Esophagus muscularis mucosa (tissue), 4 donors: ENCODE data around the gene ANKRD22. TPM values are rescaled to one million over a fixed set of nuclear protein-coding genes. Genes with fewer than 3 reads are reported as not detected.

Experiments used
- DNase-seq: peaks from one replicate; pipeline ENCODE4 v3.0.0-alpha.2; 2017; ENCODE audit errors: extremely low spot score
- H3K27ac ChIP-seq, 4 donors: fragments of 200-600 bp; sonication (generic); replicated peaks in 1 of 4; 1 replicate in 3 of 4; 2 replicates in 1 of 4; pipeline ENCODE4 v1.5.1; 2016 to 2019; ENCODE audit warnings: mild to moderate bottlenecking in 1 of 4
- H3K27me3 ChIP-seq, 4 donors: fragments of 200-600 bp; sonication (generic); one replicate each; pipeline versions ENCODE4 v1.5.1 to v1.6.0; 2016 to 2019
- H3K36me3 ChIP-seq, 4 donors: fragments of 200-600 bp; sonication (generic); one replicate each; pipeline ENCODE4 v1.5.1; 2016 to 2019
- H3K4me1 ChIP-seq, 4 donors: fragments of 200-600 bp; sonication (generic); one replicate each; pipeline ENCODE4 v1.5.1; 2016 to 2019
- H3K4me3 ChIP-seq, 4 donors: fragments of 200-600 bp; sonication (generic); 1 replicate in 2 of 4; 2 replicates in 2 of 4; pipeline ENCODE4 v1.5.1; 2016 to 2019; ENCODE audit warnings: mild to moderate bottlenecking in 4 of 4, moderate library complexity in 1 of 4
- H3K9me3 ChIP-seq, 4 donors: fragments of 200-600 bp; sonication (generic); 1 replicate in 3 of 4; 2 replicates in 1 of 4; pipeline ENCODE4 v1.5.1; 2016 to 2019
- CTCF ChIP-seq, 3 experiments: fragments of 200-600 bp in 2 of 3; fragments of 450-650 bp in 1 of 3; sonication (generic) in 2 of 3; IDR thresholded peaks; one replicate each; pipeline ENCODE4 v1.5.1; 2017 to 2019; ENCODE audit warnings: antibody characterized with exemption in 3 of 3, mild to moderate bottlenecking in 2 of 3, moderate library complexity in 1 of 3
- EP300 ChIP-seq: sonication (generic); formaldehyde crosslinking; IDR thresholded peaks from one replicate; pipeline ENCODE4 v1.6.1; 2017; ENCODE audit warnings: antibody characterized with exemption
- POLR2A ChIP-seq: fragments of 450-650 bp; IDR thresholded peaks from one replicate; pipeline ENCODE4 v1.6.1; 2017; ENCODE audit warnings: antibody characterized with exemption, moderate library complexity, mild to moderate bottlenecking, low read depth
- POLR2AphosphoS5 ChIP-seq, 2 donors: sonication (generic); formaldehyde crosslinking; IDR thresholded peaks; one replicate each; pipeline ENCODE4 v1.6.1; 2017; ENCODE audit warnings: antibody characterized with exemption in 2 of 2
- WGBS: methylation state at CpG from one replicate; pipeline ENCODE4 v1.1.5; 2018; 5-methylcytosine and 5-hydroxymethylcytosine counted together
- intact Hi-C: fragments of 100-400 bp; cut with DNase I; formaldehyde crosslinking; loops from one replicate; pipeline ENCODE4 v1.15.1; 2023
- total RNA-seq, 4 donors: library from RNA; depleted of rRNA; stranded (reverse); fragments of >200 nt; gene quantifications; one replicate each; pipeline versions ENCODE4 v1.1.0 to v1.2.1, GENCODE V29; 2016

Gene ANKRD22
- total RNA-seq, 4 donors from 2014 or later: not detected

DNA sequence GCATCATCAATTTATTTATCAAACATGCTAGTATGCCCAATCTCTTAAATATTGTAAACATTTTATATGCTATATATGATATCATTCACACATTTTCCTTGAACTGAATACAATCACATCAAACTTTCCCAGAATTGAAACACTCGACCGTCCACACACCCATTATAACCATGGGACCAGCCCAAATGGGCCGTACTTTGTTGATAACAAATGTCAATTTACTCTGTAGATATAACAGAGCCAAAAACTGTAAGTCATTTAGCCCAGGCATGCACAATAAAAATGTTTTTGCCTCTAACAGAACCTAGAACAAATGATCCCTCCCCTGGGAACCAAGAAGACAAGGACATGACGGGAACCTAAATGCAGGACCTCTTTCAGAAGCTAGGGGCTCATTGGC is 683 bp upstream of the ANKRD22 start:
- H3K36me3 ChIP-seq: no peaks in the 10 kb centered on the region
- no peak for DNase-seq
- H3K4me1 ChIP-seq: peaks cover 0 to 7% (median 2%) of the 10 kb centered on the region in 4 donors
- H3K4me3 ChIP-seq: no peak overlapping the region
- H3K9me3 ChIP-seq: no peaks in the 10 kb centered on the region
- WGBS: 91% methylated on average over 4 of the region's 4 CpGs
- H3K27me3 ChIP-seq: no peaks in the 10 kb centered on the region
- intact Hi-C loops: no loop called here
- no peak overlapping the region for H3K27ac ChIP-seq
- no peak for TF ChIP-seq POLR2AphosphoS5 (IDR thresholded peaks at IDR 0.05)
- TF ChIP-seq POLR2A: no peak
- TF ChIP-seq EP300: no peak
- no peak for TF ChIP-seq CTCF (IDR thresholded peaks at IDR 0.05)

DNA sequence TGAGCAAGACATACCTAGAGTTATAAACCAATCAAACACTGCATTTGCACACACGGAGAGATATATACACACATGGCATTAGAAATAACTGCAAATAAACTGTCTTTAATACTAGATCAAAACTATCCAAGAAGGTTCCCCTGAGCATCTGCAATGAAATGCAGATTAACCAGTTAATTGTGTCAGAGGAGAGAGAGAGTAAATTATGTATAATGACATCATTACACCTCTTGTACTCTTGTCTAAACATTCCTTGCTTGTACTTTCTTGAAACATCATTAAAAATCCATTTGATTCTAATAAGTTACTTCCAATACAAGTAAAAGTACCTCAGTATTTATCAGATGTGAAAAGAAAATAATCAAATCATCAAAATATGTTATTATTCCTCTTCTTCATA is 932 bp downstream of the ANKRD22 start:
- 53% methylated on average over 1 of the region's 1 CpG for WGBS
- Histone ChIP-seq H3K4me1 (peaks cover 0 to 7% (median 2%) of the 10 kb centered on the region in 4 donors), H3K27me3 (no peaks in the 10 kb centered on the region), H3K4me3 (no peak overlapping the region), H3K36me3 (no peaks in the 10 kb centered on the region), H3K9me3 (no peaks in the 10 kb centered on the region), H3K27ac (no peak overlapping the region)
- intact Hi-C loops: no loop called here
- DNase-seq: no peak
- TF ChIP-seq POLR2AphosphoS5 (IDR thresholded peaks at IDR 0.05): no peak
- no peak for TF ChIP-seq CTCF (IDR thresholded peaks at IDR 0.05)
- TF ChIP-seq EP300: no peak
- no peak for TF ChIP-seq POLR2A

GRCh38 chr10:88849234-88849633 is 2.4 kb downstream of the ANKRD22 start:
- H3K27me3 ChIP-seq: no peaks in the 10 kb centered on the region
- 86% methylated on average over 1 of the region's 1 CpG for WGBS
- H3K9me3 ChIP-seq: no peaks in the 10 kb centered on the region
- no peak for DNase-seq
- intact Hi-C loops: no loop called here
- peaks cover 0 to under 1% (median 0%) of the 10 kb centered on the region in 4 donors for H3K4me1 ChIP-seq
- no peak for TF ChIP-seq EP300
- H3K4me3 ChIP-seq: no peak overlapping the region
- H3K36me3 ChIP-seq: no peaks in the 10 kb centered on the region
- H3K27ac ChIP-seq: no peak overlapping the region

GRCh38 chr10:88848499-88848898 is 3.1 kb downstream of the ANKRD22 start:
- WGBS: 13% methylated on average over 1 of the region's 1 CpG
- Histone ChIP-seq H3K27ac (no peak overlapping the region), H3K9me3 (no peaks in the 10 kb centered on the region), H3K36me3 (no peaks in the 10 kb centered on the region), H3K4me3 (no peak overlapping the region), H3K4me1 (no peaks in the 10 kb centered on the region), H3K27me3 (no peaks in the 10 kb centered on the region)
- intact Hi-C loops: no loop called here
- no peak for DNase-seq
- no peak for TF ChIP-seq POLR2A
- no peak for TF ChIP-seq EP300
- TF ChIP-seq CTCF (IDR thresholded peaks at IDR 0.05): no peak
- no peak for TF ChIP-seq POLR2AphosphoS5 (IDR thresholded peaks at IDR 0.05)

DNA sequence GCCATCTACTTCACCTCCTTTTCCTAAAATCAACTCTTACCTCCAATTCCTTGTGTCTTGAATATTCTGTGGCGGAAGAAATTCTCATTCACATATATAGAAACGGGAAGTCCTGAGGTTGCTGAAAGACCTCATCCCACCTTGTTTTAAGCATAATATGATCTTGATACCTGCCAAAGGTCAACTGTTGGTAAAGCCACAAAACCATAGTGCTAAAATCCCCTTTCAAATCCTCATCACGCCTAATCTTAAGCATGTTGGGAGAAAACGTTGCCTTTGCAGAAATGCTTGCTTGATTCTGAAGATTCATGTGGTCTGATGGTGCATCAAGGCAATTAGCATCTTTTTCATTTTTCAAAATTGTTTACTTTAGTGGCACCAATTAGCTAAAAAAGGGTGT is 8.5 kb downstream of the ANKRD22 start:
- no peak for TF ChIP-seq EP300
- TF ChIP-seq POLR2AphosphoS5 (IDR thresholded peaks at IDR 0.05): no peak
- no peak for TF ChIP-seq POLR2A
- TF ChIP-seq CTCF (IDR thresholded peaks at IDR 0.05): no peak
- H3K36me3 ChIP-seq: no peaks in the 10 kb centered on the region
- no peaks in the 10 kb centered on the region for H3K9me3 ChIP-seq
- no peak overlapping the region for H3K4me3 ChIP-seq
- H3K27ac ChIP-seq: no peak overlapping the region
- no peak for DNase-seq
- H3K27me3 ChIP-seq: no peaks in the 10 kb centered on the region
- no peaks in the 10 kb centered on the region for H3K4me1 ChIP-seq
- 96% methylated on average over 4 of the region's 4 CpGs for WGBS
- intact Hi-C loops: no loop called here
